ENCODE results near the gene C5AR2.

DNA sequence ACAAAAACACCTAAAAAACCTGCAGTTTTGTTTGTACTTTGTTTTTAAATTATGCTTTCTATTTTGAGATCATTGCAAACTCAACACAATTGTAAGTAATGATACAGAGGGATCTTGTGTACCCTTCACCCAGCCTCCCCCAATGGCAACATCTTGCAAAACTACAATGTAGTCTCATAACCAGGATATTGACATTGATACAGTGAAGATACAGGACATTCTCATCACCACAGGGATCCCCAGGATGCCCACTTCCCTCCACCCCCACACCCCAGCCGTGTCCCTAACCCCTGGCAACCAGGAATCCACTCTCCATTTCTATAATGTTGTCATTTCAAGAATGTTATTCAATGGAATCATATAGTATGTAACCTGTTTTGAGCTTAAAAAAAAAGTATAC, 10.3 kb upstream of the C5AR2 start:
- TF ChIP-seq, protein P1, sequence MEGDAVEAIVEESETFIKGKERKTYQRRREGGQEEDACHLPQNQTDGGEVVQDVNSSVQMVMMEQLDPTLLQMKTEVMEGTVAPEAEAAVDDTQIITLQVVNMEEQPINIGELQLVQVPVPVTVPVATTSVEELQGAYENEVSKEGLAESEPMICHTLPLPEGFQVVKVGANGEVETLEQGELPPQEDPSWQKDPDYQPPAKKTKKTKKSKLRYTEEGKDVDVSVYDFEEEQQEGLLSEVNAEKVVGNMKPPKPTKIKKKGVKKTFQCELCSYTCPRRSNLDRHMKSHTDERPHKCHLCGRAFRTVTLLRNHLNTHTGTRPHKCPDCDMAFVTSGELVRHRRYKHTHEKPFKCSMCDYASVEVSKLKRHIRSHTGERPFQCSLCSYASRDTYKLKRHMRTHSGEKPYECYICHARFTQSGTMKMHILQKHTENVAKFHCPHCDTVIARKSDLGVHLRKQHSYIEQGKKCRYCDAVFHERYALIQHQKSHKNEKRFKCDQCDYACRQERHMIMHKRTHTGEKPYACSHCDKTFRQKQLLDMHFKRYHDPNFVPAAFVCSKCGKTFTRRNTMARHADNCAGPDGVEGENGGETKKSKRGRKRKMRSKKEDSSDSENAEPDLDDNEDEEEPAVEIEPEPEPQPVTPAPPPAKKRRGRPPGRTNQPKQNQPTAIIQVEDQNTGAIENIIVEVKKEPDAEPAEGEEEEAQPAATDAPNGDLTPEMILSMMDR (IDR thresholded peaks at IDR 0.05; ENCODE audit: low read length), result no peak
- no peak for TF ChIP-seq EZH2 (IDR thresholded peaks at IDR 0.05; ENCODE audit: borderline replicate concordance, low read length)

Measured in OCI-LY1 (cell line).